OCI-LY7 (cell line): ENCODE results near the gene PRPF8.

Experiments
- EZH2phosphoT487 ChIP-seq: fragments of 200-600 bp; sonication (generic); IDR thresholded peaks from 2 replicates; pipeline ENCODE4 v1.6.1; 2018; ENCODE audit warnings: low read depth, borderline replicate concordance, mild to moderate bottlenecking, mixed run types, antibody characterized with exemption, low read length, moderate library complexity, mixed read lengths
- TF ChIP-seq, protein P1 (sequence below): fragments of 200-600 bp; sonication (generic); conservative IDR thresholded peaks from 2 replicates; pipeline ENCODE4 v1.5.1; 2014; ENCODE audit warnings: mild to moderate bottlenecking, antibody characterized with exemption, low read length, moderate library complexity, mixed read lengths

DNA sequence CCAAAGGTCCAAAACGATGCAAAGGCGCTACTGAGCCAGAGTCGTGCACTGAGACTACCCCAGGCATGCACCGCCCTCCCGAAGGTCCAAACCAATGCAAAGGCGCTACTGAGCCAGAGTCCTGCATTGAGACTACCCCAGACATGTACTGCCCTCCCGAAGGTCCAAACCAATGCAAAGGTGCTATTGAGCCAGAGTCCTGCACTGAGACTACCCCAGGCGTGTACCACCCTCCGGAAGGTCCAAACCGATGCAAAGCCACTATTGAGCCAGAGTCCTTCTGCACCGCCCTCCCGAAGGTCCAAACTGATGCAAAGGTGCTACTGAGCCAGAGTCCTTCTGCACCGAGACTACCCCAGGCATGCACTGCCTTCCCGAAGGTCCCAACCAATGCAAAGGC, 83.1 kb downstream of the PRPF8 start:
- no peak for TF ChIP-seq EZH2phosphoT487
- TF ChIP-seq, protein P1, sequence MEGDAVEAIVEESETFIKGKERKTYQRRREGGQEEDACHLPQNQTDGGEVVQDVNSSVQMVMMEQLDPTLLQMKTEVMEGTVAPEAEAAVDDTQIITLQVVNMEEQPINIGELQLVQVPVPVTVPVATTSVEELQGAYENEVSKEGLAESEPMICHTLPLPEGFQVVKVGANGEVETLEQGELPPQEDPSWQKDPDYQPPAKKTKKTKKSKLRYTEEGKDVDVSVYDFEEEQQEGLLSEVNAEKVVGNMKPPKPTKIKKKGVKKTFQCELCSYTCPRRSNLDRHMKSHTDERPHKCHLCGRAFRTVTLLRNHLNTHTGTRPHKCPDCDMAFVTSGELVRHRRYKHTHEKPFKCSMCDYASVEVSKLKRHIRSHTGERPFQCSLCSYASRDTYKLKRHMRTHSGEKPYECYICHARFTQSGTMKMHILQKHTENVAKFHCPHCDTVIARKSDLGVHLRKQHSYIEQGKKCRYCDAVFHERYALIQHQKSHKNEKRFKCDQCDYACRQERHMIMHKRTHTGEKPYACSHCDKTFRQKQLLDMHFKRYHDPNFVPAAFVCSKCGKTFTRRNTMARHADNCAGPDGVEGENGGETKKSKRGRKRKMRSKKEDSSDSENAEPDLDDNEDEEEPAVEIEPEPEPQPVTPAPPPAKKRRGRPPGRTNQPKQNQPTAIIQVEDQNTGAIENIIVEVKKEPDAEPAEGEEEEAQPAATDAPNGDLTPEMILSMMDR = no peak
